NCI-H146 (cell line): ENCODE results near the gene HRH1.
"Not testable (repeated sequence)": the region's sequence is repeated elsewhere in the genome, so short reads cannot be mapped to it uniquely, and the experiment has no call there.

ENCODE experiments used
- DNase-seq: peaks from one replicate; lab custom pipeline; 2025; lab: John Stamatoyannopoulos, UW

Gene HRH1

DNA sequence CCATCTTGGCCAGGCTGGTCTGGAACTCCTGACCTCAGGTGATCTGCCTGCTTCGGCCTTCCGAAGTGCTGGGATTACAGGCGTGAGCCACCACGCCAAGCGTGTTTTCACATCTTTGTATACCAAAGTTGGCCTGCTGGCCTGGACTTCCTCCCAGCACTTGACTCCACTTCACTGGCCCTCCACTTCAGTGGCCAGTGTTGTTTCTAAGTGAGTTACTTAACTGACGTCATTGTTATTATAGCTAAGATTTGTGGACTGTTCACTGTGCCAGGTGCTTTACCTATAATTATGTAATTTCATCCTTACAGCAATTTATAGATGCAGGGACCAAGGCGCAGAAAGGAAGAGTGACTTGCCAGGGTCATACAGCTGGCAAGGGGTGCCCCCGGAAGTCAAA is 52.0 kb downstream of the HRH1 start:
- DNase-seq = peak; percentile 3

DNA sequence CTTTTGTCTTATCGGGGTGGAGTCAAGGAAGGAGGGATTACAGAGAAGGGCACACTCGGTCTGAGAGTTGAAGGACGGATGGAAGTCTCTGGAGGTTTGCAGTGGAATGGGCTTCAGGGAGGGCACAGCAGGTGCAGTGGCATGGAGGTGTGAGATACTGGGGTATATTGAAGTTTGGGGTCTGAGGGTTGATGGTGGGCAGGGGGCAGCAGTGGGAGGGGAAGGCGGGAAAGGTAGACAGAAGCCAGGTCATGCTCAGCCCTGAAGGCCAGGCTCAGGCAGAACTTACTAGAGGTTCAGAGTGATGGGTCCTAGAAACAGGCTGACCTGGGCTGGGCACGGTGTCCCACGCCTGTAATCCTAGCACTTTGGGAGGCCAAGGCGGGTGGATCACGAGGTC is 52.7 kb downstream of the HRH1 start:
- no peak for DNase-seq

DNA sequence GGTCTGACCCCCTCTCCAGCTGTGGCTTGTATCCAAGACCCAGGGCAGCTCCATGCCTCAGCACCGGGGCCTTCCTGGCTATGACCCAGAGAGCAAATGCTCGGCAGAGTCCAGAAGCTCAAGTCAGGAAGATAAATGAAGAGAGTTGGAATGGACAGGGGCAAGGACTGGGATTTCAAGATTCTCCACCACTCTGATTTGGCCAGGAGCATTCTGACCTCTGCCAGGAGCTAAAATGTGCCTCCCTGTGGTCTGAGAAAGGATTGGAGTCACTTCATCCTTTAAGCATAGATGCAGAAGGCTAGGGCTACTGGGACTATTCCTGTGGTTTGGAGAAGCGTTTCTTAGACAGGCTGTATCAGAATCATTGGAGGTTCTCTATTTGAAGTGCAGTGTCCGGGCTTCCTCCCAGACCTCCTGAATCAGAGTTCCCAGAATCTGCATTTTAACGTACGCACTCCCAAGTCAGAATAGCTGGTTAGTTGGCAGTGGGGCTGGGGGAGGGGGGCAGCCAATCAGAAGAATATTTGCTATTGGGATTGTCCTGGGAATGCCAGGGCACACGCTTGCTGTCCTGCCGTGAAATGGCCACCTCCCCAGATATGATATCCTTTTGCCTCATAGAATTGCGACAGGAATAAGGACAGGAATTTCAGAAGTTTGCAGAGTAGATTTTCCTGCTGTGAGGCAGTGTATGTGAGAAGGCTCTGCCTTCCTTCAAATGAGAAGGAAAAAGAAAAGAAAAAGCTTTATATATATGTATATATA is 57.4 kb downstream of the HRH1 start:
- no peak for DNase-seq

DNA sequence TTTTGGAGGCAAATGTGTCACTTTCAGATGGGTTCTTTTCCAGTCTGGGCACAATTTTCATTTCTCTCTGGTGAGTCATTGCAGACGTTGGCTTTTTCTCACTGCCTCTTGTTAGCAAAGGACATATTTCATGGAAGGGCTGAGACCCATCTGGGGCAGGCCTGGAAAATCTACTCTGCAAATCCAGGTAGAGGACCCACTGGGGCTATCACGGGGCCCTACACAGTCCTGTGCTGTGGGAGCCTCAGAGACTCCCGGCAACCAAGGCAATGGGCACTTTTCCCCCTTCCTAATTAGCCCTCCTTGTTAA is 58.0 kb downstream of the HRH1 start:
- DNase-seq = no peak

DNA sequence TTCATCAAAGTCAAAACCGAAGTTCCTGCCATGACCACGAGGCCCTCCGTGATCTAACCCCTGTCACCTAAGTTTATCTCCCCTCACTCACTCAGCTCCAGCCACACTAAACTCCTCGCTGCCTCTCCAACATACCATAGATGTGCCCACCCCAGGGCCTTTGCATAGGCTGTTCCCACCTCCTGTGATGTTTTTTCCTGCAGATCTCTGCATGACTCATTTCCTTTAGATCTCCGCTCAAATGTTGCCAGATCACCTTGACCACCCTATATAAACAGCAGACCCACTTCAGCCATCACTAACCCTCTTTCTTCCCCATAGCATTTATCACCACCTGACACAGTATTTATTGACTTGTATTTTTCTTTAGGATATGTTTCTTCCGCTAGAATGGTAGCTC is 58.5 kb downstream of the HRH1 start:
- DNase-seq = no peak

DNA sequence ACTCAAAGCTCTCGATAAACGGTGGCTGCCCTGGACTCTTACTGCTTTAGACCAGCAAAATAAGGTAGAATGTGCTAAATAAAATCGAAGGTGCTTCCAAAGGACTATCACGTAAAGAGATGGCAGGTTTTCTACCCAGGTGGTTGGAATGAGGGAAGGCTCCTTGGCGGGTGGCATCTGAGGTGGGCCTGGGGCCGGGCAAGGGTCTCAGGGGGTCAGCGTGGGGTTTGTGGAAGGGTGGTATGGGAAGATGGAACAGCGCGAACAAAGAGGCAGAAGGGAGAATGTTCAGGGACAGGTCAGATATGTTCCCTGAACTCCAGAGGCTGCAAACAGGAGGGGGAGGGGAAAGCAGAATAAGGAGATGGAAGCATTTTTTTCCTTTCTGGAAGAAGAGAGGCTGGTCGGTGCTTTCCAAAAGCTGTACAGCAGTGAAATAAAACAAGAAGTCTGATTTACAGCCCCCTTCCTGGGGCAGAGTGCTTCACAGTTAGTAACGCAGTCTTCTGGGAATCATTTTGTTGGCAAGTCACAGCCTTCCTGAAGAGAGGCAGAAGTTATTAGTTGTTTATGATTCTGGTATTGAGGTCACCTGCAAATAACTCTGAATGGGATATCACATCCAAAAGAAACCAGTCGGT is 59.6 kb downstream of the HRH1 start:
- DNase-seq = no peak

DNA sequence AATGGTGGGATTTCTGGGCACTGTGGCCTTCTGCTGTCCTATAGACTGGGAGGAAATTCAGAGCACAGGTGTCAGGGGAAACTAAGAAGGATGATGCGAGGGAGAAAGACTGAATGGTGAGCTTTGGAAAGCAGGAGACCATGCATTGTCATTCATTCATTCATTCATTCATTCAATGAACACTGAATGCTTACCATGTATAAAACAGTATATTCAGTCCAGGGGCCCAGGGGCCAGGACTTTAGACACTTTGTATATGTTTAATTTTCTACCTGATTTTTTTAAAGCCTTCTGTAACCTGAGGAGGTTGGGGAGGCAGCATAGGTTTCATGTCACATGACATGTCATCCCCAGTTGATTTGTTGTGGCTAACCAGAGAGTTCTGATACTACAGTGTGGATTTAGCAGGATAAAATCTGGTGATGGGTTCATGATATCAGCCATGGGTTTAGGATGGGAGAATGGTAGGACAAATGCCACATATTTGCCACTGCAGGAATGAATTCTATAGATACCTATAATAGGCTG is 60.2 kb downstream of the HRH1 start:
- DNase-seq = no peak

DNA sequence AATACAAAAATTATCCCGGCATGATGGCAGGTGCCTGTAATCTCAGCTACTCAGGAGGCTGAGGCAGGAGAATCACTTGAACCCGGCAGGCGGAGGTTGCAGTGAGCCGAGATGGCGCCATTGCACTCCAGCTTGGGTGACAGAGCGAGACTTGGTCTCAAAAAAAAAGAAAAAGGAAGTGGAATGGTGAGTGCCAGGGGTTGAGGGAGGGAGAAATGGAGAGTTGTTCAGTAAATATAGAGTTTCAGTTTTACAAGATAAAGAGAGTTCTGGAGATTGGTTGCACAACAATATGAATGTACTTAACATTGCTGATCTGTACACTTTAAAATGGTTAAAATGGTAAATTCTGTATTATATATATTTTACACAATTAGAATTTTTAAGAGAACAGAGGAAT is 63.1 kb downstream of the HRH1 start:
- DNase-seq = not testable (repeated sequence)

DNA sequence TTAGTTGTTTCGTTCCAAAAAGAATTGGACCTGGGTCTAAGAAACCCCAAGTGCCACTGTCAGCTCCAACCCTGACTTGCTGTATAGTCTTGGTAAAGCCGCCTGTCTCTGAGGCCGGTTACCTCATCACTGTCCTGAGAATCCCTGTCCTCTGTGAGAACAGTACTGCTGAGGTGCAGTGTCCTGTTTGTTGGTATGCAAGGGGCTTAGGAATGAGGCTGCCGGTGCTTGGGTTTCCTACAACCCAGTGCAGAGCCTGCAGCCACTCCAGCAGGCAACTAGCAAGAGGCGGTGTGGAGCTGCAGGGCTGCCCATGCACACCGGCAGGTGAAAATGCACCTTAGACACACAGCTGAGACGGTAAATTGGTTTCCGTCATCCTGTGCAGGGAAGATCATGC is 65.9 kb downstream of the HRH1 start:
- no peak for DNase-seq

DNA sequence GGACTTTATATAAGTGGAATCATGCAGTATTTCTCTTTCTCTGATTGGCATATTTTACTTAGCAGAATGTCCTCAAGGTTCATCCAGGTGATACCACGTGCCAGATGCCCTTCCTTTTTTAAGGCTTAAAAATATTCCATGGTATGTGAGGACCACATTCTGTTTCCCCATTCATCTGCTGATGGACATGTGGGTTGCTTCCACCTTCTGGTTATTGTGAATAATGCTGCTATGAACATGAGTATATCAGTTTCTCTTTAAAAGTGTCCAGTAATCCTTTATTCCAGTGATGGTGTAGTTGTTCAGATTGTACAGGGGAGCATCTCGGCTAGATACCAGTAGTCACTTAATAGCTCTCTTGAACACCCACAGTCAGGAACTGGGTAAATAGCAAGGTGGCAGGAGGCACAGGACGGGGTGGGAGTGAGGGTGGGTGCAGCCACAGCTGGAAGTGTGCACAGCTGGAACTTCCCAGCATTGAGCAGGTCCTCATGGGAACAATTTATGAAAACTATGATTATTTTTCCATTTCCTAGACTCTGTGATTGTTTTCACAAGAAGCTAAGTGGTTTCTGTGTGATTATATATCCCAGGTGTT is 67.6 kb downstream of the HRH1 start:
- no peak for DNase-seq

- no peak for DNase-seq
Observed at GRCh38 chr3:11224010-11224409, 69.7 kb downstream of the HRH1 start.

DNA sequence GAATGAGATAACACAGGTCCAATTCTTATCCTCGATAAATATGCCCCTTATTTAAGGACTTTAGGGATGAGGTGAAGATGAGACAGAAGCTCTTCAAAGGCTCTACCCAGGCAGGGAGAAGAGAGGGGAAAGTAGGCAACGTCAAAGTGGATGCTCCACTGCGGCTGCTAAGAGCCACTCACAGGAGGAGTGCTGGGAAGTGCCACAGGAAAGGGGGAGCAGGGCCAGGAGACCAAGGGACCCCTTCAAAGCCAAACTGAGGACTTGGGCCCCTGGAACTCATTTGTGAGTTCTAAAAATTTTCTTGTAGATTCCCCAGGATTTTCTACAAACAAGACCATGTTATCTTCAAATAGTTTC is 70.6 kb downstream of the HRH1 start:
- no peak for DNase-seq

GRCh38 chr3:11226042-11226370 is 71.7 kb downstream of the HRH1 start:
- no peak for DNase-seq

GRCh38 chr3:11228041-11228440 is 73.7 kb downstream of the HRH1 start:
- DNase-seq = no peak

DNA sequence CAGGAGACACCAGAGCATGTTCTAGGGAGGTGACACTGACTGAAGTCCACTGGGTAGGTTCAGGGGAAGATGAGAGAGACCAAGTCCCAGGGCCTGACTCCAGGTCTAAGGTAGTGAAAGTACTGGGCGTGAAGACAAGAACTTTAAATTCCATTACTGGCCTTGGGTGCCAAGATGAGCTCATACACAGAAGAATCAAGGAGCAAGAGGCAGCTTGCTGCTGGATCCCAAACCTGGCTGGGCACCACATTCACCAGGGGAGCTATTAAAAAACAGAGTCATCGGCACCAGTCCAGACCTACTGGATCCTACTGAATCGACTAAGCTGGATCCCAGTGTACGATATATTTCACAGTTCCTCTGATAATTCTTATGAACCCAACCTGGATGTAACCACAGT is 75.8 kb downstream of the HRH1 start:
- DNase-seq = no peak

- DNase-seq = no peak
Observed at GRCh38 chr3:11230832-11231231, 76.5 kb downstream of the HRH1 start.

- no peak for DNase-seq
Observed at GRCh38 chr3:11235385-11235784, 81.1 kb downstream of the HRH1 start.

- peak; percentile 73 for DNase-seq
Observed at GRCh38 chr3:11236588-11237461, 82.5 kb downstream of the HRH1 start.

DNA sequence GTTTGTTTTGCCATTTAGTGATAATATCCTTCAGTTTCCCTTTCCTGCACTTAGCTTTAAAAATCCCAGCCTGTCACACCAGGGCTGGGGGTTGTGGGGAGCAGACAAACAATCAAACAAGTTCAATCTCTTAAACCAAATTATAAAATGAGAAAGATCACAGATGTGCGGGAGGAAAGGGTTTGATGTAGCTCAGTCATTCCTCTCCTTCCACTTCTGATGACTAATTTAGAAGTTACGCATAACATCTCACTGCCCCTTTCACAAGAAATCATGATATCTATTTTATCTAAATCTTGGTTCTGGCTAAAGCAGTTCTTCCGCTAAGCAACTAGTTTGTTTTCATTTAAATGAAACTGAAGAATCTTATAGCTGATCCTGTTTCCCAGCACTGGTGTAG is 83.8 kb downstream of the HRH1 start:
- DNase-seq = no peak

DNA sequence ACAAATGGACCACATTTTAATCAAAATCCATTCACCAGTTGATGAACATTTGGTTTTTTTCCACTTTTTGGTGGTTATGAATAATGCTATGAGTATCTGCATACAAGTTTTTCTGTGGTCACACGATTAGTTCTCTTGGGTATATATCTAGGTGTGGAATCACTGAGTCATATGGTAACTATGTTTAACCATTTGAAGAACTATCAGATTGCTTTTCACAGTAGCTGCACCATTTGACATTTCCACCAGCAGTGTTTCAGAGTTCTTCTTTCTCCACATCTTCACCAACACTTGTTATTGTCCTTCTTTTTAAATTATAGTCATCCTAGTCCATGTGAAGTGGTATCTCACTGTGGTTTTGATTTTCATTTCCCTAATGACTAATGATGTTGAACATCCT is 84.6 kb downstream of the HRH1 start:
- DNase-seq = no peak

- DNase-seq = no peak
Observed at GRCh38 chr3:11239796-11240195, 85.5 kb downstream of the HRH1 start.

- DNase-seq = no peak
Observed at GRCh38 chr3:11240496-11240895, 86.2 kb downstream of the HRH1 start.
